Measurements from ENCODE around the gene TMEM52. TPM values are rescaled to one million over a fixed set of nuclear protein-coding genes. Genes with fewer than 3 reads are reported as not detected.

TMEM52 gene
- total and polyA plus RNA-seq, 2 donors (not counting 3 experiments of a cell fraction or from before 2014, with no cell fraction given) = 1.6 to 1.7 TPM

GRCh38 chr1:1941868-1942752 lies 23.0 kb upstream of the TMEM52 start:
- intact Hi-C loops (cut with micrococcal nuclease) = no loop called here
- Histone ChIP-seq H3K79me2 (ENCODE audit: control insufficient read depth, insufficient read depth, low read length) (no peaks in the 10 kb centered on the region), H3K9ac (replicated peaks; ENCODE audit: extremely low read depth, insufficient read depth, low read length) (no peak overlapping the region), H4K20me1 (replicated peaks; ENCODE audit: control insufficient read depth, extremely low read depth, insufficient read depth, low read length) (no peaks in the 10 kb centered on the region), H3K36me3 (ENCODE audit: control insufficient read depth in 2 of 2, extremely low read depth in 1 of 2, insufficient read depth in 2 of 2, low read length in 2 of 2) (no peaks in the 10 kb centered on the region), H3K4me2 (ENCODE audit: insufficient read depth, low read length) (no peak overlapping the region), H2AFZ (ENCODE audit: low read depth, low read length) (no peak overlapping the region), H3K27me3 (ENCODE audit: control insufficient read depth in 2 of 2, insufficient read depth in 2 of 2, low read length in 2 of 2) (no peaks in the 10 kb centered on the region), H3K27ac (ENCODE audit: insufficient read depth, low read depth, low read length) (no peak overlapping the region), H3K4me1 (ENCODE audit: control insufficient read depth, extremely low read depth, insufficient read depth, low read length) (no peaks in the 10 kb centered on the region), H3K9me3 (replicated peaks; ENCODE audit: control insufficient read depth, insufficient read depth, low read length) (no peaks in the 10 kb centered on the region), H3K4me3 (replicated peaks in 1 of 3; ENCODE audit: insufficient read depth in 1 of 3, low read depth in 1 of 3, low read length in 3 of 3) (no peak overlapping the region), H3K9me1 (replicated peaks; ENCODE audit: control insufficient read depth, extremely low read depth, insufficient read depth, low read length) (no peaks in the 10 kb centered on the region)
- no peak for DNase-seq (ENCODE audit: low read depth, low spot score)
- FAIRE-seq = no peak
- dilution Hi-C loops (cut with MboI; ENCODE audit: extremely low pct_ligation_motif_present, low sequenced_read_pairs) = no loop called here
- CTCF ChIA-PET = interaction anchor here (1.1 to 2.0 kb wide), 2 partner anchors 19 to 102 kb away, joined by 3 to 14 read pairs; no protein-coding TSS in a partner anchor
- no TSS peak for BruUV-seq (replicated peaks)
- POLR2A ChIA-PET = no interaction called here
- no peak for TF ChIP-seq FOS (IDR thresholded peaks at IDR 0.05; ENCODE audit: borderline replicate concordance, insufficient read depth, low read length)
- TF ChIP-seq GATA2 (IDR thresholded peaks at IDR 0.05; ENCODE audit: insufficient read depth, insufficient read length, low read depth, low read length) = no peak
- TF ChIP-seq MYC (IDR thresholded peaks at IDR 0.05; ENCODE audit: low read depth, low read length) = no peak
- TF ChIP-seq, protein P1, sequence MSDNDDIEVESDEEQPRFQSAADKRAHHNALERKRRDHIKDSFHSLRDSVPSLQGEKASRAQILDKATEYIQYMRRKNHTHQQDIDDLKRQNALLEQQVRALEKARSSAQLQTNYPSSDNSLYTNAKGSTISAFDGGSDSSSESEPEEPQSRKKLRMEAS (IDR thresholded peaks at IDR 0.05; ENCODE audit: insufficient read depth, insufficient read length) = no peak
- TF ChIP-seq JUN (IDR thresholded peaks at IDR 0.05; ENCODE audit: borderline replicate concordance, insufficient read depth, insufficient read length, low read depth) = no peak
- no peak for TF ChIP-seq POLR2A (IDR thresholded peaks at IDR 0.05; ENCODE audit: low read depth, low read length)
- no peak for TF ChIP-seq EZH2 (IDR thresholded peaks at IDR 0.05; ENCODE audit: borderline replicate concordance, low read depth, low read length, severe bottlenecking)
